Measurements from ENCODE around the gene MAP2K2.
A peak's percentile ranks its signal among the peaks of the same experiment; 100 is the strongest.
"Not testable (repeated sequence)": the region's sequence is repeated elsewhere in the genome, so short reads cannot be mapped to it uniquely, and the experiment has no call there.

Gene MAP2K2

DNA sequence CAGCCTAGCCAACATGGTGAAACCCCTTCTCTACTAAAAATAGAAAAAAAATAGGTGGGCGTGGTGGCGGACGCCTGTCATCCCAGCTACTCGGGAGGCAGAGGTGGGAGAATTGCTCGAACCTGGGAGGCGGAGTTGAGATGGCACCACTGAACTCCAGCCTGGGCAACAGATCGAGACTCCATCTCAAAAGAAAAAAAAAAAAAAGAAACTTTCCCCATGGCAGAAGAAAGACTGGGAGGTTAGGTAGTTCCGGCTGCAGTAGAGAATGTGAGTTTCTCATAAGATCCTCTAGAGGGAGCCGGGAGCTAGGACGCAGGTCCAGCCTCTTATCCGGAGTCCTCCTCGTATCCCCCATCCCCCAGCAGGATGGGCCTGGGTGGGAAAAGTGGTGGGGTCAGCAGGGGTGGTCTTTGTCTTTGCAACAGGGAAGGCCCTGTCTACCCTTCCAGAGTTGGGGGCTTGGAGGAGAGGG lies 16.4 kb upstream of the MAP2K2 start:
- CTCF ChIA-PET, result interaction anchor here (0.5 to 1.7 kb wide), 32 partner anchors 8 to 1483 kb away, joined by 3 to 12 read pairs (median 5); partner anchors contain the start of gene EEF2
- POLR2A ChIA-PET (ENCODE audit: low non-redundant PET), result no interaction called here
- TF ChIP-seq, protein P1, sequence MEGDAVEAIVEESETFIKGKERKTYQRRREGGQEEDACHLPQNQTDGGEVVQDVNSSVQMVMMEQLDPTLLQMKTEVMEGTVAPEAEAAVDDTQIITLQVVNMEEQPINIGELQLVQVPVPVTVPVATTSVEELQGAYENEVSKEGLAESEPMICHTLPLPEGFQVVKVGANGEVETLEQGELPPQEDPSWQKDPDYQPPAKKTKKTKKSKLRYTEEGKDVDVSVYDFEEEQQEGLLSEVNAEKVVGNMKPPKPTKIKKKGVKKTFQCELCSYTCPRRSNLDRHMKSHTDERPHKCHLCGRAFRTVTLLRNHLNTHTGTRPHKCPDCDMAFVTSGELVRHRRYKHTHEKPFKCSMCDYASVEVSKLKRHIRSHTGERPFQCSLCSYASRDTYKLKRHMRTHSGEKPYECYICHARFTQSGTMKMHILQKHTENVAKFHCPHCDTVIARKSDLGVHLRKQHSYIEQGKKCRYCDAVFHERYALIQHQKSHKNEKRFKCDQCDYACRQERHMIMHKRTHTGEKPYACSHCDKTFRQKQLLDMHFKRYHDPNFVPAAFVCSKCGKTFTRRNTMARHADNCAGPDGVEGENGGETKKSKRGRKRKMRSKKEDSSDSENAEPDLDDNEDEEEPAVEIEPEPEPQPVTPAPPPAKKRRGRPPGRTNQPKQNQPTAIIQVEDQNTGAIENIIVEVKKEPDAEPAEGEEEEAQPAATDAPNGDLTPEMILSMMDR (conservative IDR thresholded peaks at IDR 0.05; ENCODE audit: low read depth), result peak; percentile 55; the same call in 1 of the 2 replicates
- peak overlapping the region; percentile 11; the same call in 1 of the 2 replicates for H3K27ac ChIP-seq
- peak; percentile 81 for DNase-seq (ENCODE audit: low spot score)

DNA sequence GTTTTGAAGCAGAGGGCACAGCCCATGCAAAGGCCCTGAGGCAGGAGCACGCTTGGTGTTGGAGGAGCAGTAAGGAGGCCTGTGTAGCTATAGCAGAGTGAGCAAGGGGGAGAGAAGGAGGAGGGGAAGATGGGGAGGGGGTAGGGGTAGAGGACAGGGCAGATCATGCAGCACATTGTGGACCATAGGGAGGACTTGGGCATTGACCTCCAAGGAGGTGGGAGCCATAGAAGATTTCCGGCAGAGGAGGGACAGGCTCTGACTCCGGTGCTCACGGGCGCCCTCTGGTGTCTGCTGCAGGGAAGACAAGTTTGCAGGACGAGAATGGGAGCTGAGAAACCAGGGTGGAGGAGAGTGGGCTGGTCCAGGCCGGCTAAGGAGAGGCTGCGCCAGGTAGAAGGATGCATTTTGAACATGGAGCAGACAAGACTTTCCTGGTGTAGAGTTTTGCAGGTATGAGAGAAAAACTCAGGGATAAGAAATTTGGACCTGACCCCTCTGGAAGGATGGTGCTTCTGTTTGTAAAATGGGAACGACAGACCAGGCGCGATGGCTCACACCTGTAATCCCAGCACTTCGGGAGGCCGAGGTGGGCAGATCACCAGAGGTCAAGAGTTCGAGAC lies 15.8 kb upstream of the MAP2K2 start:
- TF ChIP-seq, protein P1 (conservative IDR thresholded peaks at IDR 0.05; ENCODE audit: low read depth), result peak; percentile 70
- peak overlapping the region; percentile 11 for H3K27ac ChIP-seq
- DNase-seq (ENCODE audit: low spot score), result peak; percentile 72
- POLR2A ChIA-PET (ENCODE audit: low non-redundant PET), result no interaction called here
- CTCF ChIA-PET, result interaction anchor here (0.5 to 1.7 kb wide), 33 partner anchors 8 to 284 kb away, joined by 3 to 12 read pairs (median 4); partner anchors contain the start of gene EEF2

DNA sequence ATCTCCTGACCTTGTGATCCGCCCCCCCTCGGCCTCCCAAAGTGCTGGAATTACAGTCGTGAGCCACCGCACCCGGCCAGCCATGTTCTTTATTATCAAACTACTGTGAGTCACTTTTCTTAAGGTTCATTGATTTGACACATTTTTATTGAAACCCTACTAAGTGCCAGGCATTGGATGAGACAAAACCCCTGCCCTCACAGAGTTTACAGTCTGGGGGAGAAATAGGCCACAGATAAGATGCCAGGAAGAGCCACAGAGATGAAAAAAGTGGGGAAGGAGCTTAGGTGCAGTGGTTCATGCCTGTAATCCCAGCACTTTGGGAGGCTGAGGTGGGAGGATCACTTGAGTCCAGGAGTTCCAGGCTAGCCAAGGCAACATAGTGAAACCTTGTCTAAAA lies 14.5 kb upstream of the MAP2K2 start:
- TF ChIP-seq, protein P1 (conservative IDR thresholded peaks at IDR 0.05; ENCODE audit: low read depth), result no peak
- ChIA-PET CTCF (interaction anchor here (0.7 to 1.7 kb wide), 4 partner anchors 10 to 660 kb away, joined by 3 to 8 read pairs (median 4); no protein-coding TSS in a partner anchor), POLR2A (ENCODE audit: low non-redundant PET) (no interaction called here)
- H3K27ac ChIP-seq, result peak overlapping the region; percentile 19; the same call in 1 of the 2 replicates
- DNase-seq (ENCODE audit: low spot score), result no peak

DNA sequence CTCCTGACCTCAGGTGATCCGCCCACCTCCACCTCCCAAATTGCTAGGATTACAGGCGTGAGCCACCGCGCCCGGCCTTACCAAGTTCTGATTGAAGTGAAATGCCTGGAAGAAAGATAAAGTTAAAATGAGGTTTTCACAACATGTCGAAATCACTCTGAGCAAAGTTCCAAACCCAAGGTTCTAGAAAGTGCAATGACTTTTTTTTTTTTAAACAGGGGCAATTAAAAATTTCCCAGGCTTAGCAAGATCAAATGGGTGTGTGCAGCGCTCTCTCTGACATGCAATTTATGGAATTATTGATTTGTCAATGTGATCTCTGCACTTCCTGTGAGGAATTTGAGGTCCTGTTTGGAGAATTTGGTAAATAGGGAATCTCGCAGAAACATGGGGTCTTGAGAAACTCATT lies 12.8 kb upstream of the MAP2K2 start:
- CTCF ChIA-PET, result interaction anchor here (0.8 kb wide), 1 partner anchor 318 kb away, joined by 5 read pairs; no protein-coding TSS in a partner anchor
- DNase-seq (ENCODE audit: low spot score), result no peak
- TF ChIP-seq, protein P1 (conservative IDR thresholded peaks at IDR 0.05; ENCODE audit: low read depth), result no peak
- POLR2A ChIA-PET (ENCODE audit: low non-redundant PET), result no interaction called here
- no peak overlapping the region for H3K27ac ChIP-seq

DNA sequence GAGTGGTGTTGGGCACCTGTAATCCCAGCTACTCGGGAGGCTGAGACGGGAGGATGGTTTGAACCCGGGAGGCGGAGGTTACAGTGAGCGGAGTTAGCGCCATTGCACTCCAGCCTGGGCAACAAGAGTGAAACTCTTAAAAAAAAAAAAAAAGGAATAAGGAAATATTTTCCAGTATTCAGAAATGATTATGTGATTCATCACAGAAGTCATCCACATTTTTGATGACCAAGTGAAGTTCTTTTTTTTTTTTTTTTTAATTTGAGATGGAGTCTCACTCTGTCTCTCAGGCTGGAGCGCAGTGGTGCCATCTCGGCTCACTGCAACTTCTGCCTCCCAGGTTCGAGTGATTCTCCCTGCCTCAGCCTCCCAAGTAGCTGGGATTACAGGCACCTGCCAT lies 11.5 kb upstream of the MAP2K2 start:
- DNase-seq (ENCODE audit: low spot score); H3K27ac ChIP-seq; POLR2A ChIA-PET (ENCODE audit: low non-redundant PET): not testable (repeated sequence)
- CTCF ChIA-PET, result interaction anchor here (0.7 kb wide), 1 partner anchor 24 kb away, joined by 4 read pairs; no protein-coding TSS in a partner anchor

DNA sequence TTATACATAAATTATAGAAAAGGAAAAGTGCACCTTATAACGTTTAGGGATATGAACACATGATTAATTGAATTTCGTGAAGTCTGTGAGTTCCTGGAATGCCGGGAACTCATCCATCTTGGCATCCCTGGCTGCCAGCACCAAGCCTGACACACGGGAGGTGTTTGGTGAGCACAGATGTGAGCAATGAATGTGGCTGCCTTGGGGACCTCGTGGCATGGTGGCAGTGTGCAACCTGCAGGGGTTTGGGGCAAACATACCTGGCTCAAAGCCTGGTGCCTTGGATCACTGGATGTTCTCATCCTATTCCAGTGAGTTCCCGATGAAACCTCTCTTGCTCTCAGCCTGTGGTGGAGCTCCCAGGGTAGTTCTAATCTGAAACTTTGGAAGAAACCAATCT lies 10.4 kb upstream of the MAP2K2 start:
- ChIA-PET POLR2A (ENCODE audit: low non-redundant PET) (no interaction called here), CTCF (no interaction called here)
- DNase-seq (ENCODE audit: low spot score), result no peak
- TF ChIP-seq, protein P1 (conservative IDR thresholded peaks at IDR 0.05; ENCODE audit: low read depth), result no peak
- peak overlapping the region; percentile 36 for H3K27ac ChIP-seq

Measured in RWPE1 (cell line).